H1 (cell line): ENCODE results near the gene CDH16. TPM values are rescaled to one million over a fixed set of nuclear protein-coding genes. Genes with fewer than 3 reads are reported as not detected.
"Not testable (repeated sequence)": the region's sequence is repeated elsewhere in the genome, so short reads cannot be mapped to it uniquely, and the experiment has no call there.

Source experiments
- CTCF ChIA-PET: fragments of 300-600 bp; sonication (Branson Sonifier 250); formaldehyde crosslinking; loops from one replicate; lab custom pipeline; 2021; ENCODE audit not compliant: partially characterized antibody; lab: Charles Lee
- POLR2A ChIA-PET: fragments of 300-600 bp; sonication (Branson Sonifier 250); formaldehyde crosslinking; loops from one replicate; lab custom pipeline; 2021; ENCODE audit warnings: inconsistent platforms; ENCODE audit not compliant: partially characterized antibody; lab: Charles Lee
- DNase-seq, 2 experiments: peaks; one replicate each; pipeline versions ENCODE4 v3.0.0 to v3.0.0-alpha.2; 2010 to 2022; ENCODE audit warnings: low spot score in 2 of 2, low read depth in 1 of 2, mixed read lengths in 1 of 2
- FAIRE-seq: peaks from 2 replicates; lab custom pipeline; 2011; peaks lifted over from hg19 to GRCh38; lab: Jason Lieb, UNC
- H2AFZ ChIP-seq: 2 replicates; pipeline ENCODE4 v1.8.1; 2012; ENCODE audit warnings: low read length, inconsistent platforms
- H2AK5ac ChIP-seq: 2 replicates; pipeline ENCODE4 v1.6.1; 2013; ENCODE audit warnings: low read depth, low read length
- H2BK120ac ChIP-seq: replicated peaks from 2 replicates; pipeline ENCODE3; 2013; ENCODE audit warnings: low read depth, low read length, inconsistent platforms
- H2BK12ac ChIP-seq: 2 replicates; pipeline ENCODE4 v1.6.1; 2013; ENCODE audit warnings: low read depth, low read length
- H2BK15ac ChIP-seq: 2 replicates; pipeline ENCODE4 v1.6.1; 2013; ENCODE audit warnings: low read length
- H2BK20ac ChIP-seq: 2 replicates; pipeline ENCODE4 v1.6.1; 2013; ENCODE audit warnings: low read length
- H2BK5ac ChIP-seq: 2 replicates; pipeline ENCODE4 v1.6.1; 2013; ENCODE audit warnings: low read depth, low read length
- H3K14ac ChIP-seq: 2 replicates; pipeline ENCODE4 v1.6.1; 2013; ENCODE audit warnings: inconsistent platforms; ENCODE audit not compliant: insufficient read length
- H3K18ac ChIP-seq: 2 replicates; pipeline ENCODE4 v1.6.1; 2013; ENCODE audit warnings: low read length; ENCODE audit errors: extremely low read depth
- H3K23ac ChIP-seq: 2 replicates; pipeline ENCODE4 v1.6.1; 2013; ENCODE audit warnings: inconsistent platforms; ENCODE audit not compliant: insufficient read length
- H3K23me2 ChIP-seq: 2 replicates; pipeline ENCODE4 v1.6.1; 2013; ENCODE audit warnings: low read depth, low read length
- H3K27ac ChIP-seq: 2 replicates; pipeline ENCODE4 v1.6.1; 2011; ENCODE audit warnings: low read depth, low read length, inconsistent platforms
- H3K27me3 ChIP-seq, 4 experiments: replicated peaks in 1 of 4; 1 replicate in 1 of 4; 2 replicates in 3 of 4; pipeline versions ENCODE4 v1.6.1 to v1.8.1; 2011 to 2013; ENCODE audit warnings: low read length in 3 of 4, mild to moderate bottlenecking in 3 of 4, inconsistent platforms in 2 of 4, mixed read lengths in 2 of 4, moderate library complexity in 1 of 4; ENCODE audit not compliant: control insufficient read depth in 3 of 4, insufficient read depth in 3 of 4; ENCODE audit errors: extremely low read depth in 1 of 4
- H3K36me3 ChIP-seq, 4 experiments: 2 replicates each; pipeline versions ENCODE4 v1.6.1 to v1.8.1; 2011 to 2013; ENCODE audit warnings: mild to moderate bottlenecking in 4 of 4, low read length in 3 of 4, moderate library complexity in 2 of 4, control low read depth in 1 of 4, inconsistent platforms in 1 of 4; ENCODE audit not compliant: insufficient read depth in 4 of 4, control insufficient read depth in 2 of 4
- H3K4ac ChIP-seq: replicated peaks from 2 replicates; pipeline ENCODE3; 2013; ENCODE audit warnings: low read length, low read depth, mixed read lengths, inconsistent platforms; ENCODE audit not compliant: insufficient read length
- H3K4me1 ChIP-seq, 4 experiments: replicated peaks in 1 of 4; 1 replicate in 1 of 4; 2 replicates in 3 of 4; pipeline versions ENCODE4 v1.6.1 to v1.8.1; 2011 to 2013; ENCODE audit warnings: low read length in 3 of 4, inconsistent platforms in 2 of 4, mixed read lengths in 1 of 4; ENCODE audit not compliant: insufficient read depth in 4 of 4, control insufficient read depth in 3 of 4
- H3K4me2 ChIP-seq, 2 experiments: 2 replicates each; pipeline versions ENCODE4 v1.6.1 to v1.8.1; 2011 to 2013; ENCODE audit warnings: low read depth in 2 of 2, low read length in 2 of 2, control low read depth in 1 of 2, inconsistent platforms in 1 of 2, mild to moderate bottlenecking in 1 of 2; ENCODE audit not compliant: insufficient read depth in 1 of 2
- H3K4me3 ChIP-seq, 4 experiments: fragments of 200-600, 300-600 bp in 1 of 4; sonication (generic), shearing (Covaris generic), sonication (Bioruptor Twin) in 1 of 4; 2 replicates each; pipeline versions ENCODE4 v1.5.1 to v1.8.1; 2011 to 2016; ENCODE audit warnings: low read length in 4 of 4, low read depth in 3 of 4, control low read depth in 2 of 4, inconsistent platforms in 2 of 4, mild to moderate bottlenecking in 2 of 4, mixed read lengths in 1 of 4, moderate library complexity in 1 of 4; ENCODE audit not compliant: insufficient read depth in 2 of 4; ENCODE audit errors: extremely low read depth in 1 of 4
- H3K56ac ChIP-seq: replicated peaks from 2 replicates; pipeline ENCODE3; 2013; ENCODE audit warnings: low read depth, mild to moderate bottlenecking, mixed read lengths, low read length, inconsistent platforms; ENCODE audit not compliant: insufficient read length
- H3K79me1 ChIP-seq: 2 replicates; pipeline ENCODE4 v1.6.1; 2013; ENCODE audit warnings: low read depth, low read length, control low read depth
- H3K79me2 ChIP-seq, 2 experiments: 2 replicates each; pipeline versions ENCODE4 v1.6.1 to v1.8.1; 2012 to 2013; ENCODE audit warnings: low read length in 2 of 2, mild to moderate bottlenecking in 2 of 2, inconsistent platforms in 1 of 2; ENCODE audit not compliant: insufficient read depth in 2 of 2, control insufficient read depth in 1 of 2
- H3K9ac ChIP-seq, 4 experiments: replicated peaks in 1 of 4; 1 replicate in 1 of 4; 2 replicates in 3 of 4; pipeline versions ENCODE4 v1.6.1 to v1.8.1; 2011 to 2013; ENCODE audit warnings: low read depth in 3 of 4, low read length in 3 of 4, control low read depth in 2 of 4, mild to moderate bottlenecking in 2 of 4, moderate library complexity in 2 of 4, inconsistent platforms in 1 of 4; ENCODE audit errors: extremely low read depth in 1 of 4
- H3K9me3 ChIP-seq, 2 experiments: 2 replicates each; pipeline versions ENCODE4 v1.6.1 to v1.8.1; 2012 to 2013; ENCODE audit warnings: mild to moderate bottlenecking in 2 of 2, moderate library complexity in 2 of 2, control low read depth in 1 of 2, inconsistent platforms in 1 of 2, low read depth in 1 of 2, low read length in 1 of 2, mixed read lengths in 1 of 2; ENCODE audit not compliant: insufficient read depth in 2 of 2
- H4K20me1 ChIP-seq, 2 experiments: replicated peaks in 1 of 2; 2 replicates each; pipeline versions ENCODE3 to v1.8.1; 2011 to 2013; ENCODE audit warnings: inconsistent platforms in 2 of 2, low read length in 2 of 2, mild to moderate bottlenecking in 1 of 2; ENCODE audit not compliant: insufficient read depth in 2 of 2, control insufficient read depth in 1 of 2
- H4K5ac ChIP-seq: 2 replicates; pipeline ENCODE4 v1.6.1; 2013; ENCODE audit warnings: low read length, low read depth, mixed read lengths, inconsistent platforms; ENCODE audit not compliant: insufficient read length
- H4K8ac ChIP-seq: 2 replicates; pipeline ENCODE4 v1.8.0; 2013; ENCODE audit warnings: mild to moderate bottlenecking, moderate library complexity, low read length, inconsistent platforms; ENCODE audit not compliant: insufficient read depth; ENCODE audit errors: extremely low read depth
- H4K91ac ChIP-seq: replicated peaks from 2 replicates; pipeline ENCODE3; 2013; ENCODE audit warnings: low read length, mixed read lengths, inconsistent platforms; ENCODE audit not compliant: insufficient read length
- WGBS, 2 experiments: shearing (Covaris generic) in 1 of 2; methylation state at CpG; one replicate each; pipeline versions ENCODE4 v1.1.6 to v1.1.7; 2013 to 2015; ENCODE audit warnings: low lambda C conversion rate in 2 of 2, mixed read lengths in 2 of 2, inconsistent platforms in 1 of 2, low coverage in 1 of 2, missing lambda C conversion rate in 1 of 2; ENCODE audit not compliant: insufficient replicate concordance in 2 of 2, insufficient coverage in 1 of 2, insufficient read length in 1 of 2; ENCODE audit errors: extremely low coverage in 1 of 2, missing lambda C conversion rate in 1 of 2; 5-methylcytosine and 5-hydroxymethylcytosine counted together
- polyA plus RNA-seq, 7 experiments: library from polyadenylated mRNA; depleted of rRNA in 3 of 7; stranded (reverse) in 5 of 7; unstranded in 2 of 7; fragments of >200 nt in 5 of 7; fragments of 200-250 nt in 2 of 7; gene quantifications; 1 replicate in 5 of 7; 2 replicates in 1 of 7; 4 replicates in 1 of 7; pipeline versions ENCODE4 v1.2.1 to v1.2.3, GENCODE V29; 2011 to 2013; ENCODE audit warnings: missing spikeins in 2 of 7, mixed read lengths in 2 of 7
- total RNA-seq: library from RNA; stranded (reverse); fragmentation: NEBNext Ultra II Directional; extraction: Animal tissue kit (Norgen Biotek cat#: 25700); gene quantifications from 2 replicates; pipeline ENCODE4 v1.2.1, GENCODE V29; 2021

The CDH16 gene
- total and polyA plus RNA-seq, 2 of the 8 experiments (the other 6 are each of a cell fraction or from before 2014, with no cell fraction given), result not detected

- not testable (repeated sequence) for H4K20me1 ChIP-seq, H3K4me1 ChIP-seq, H4K8ac ChIP-seq, DNase-seq, H3K23ac ChIP-seq, H4K5ac ChIP-seq, H3K27ac ChIP-seq, H3K36me3 ChIP-seq, H2AK5ac ChIP-seq, FAIRE-seq, H3K27me3 ChIP-seq, H2BK5ac ChIP-seq, H2BK20ac ChIP-seq, H2BK120ac ChIP-seq, H3K14ac ChIP-seq, H3K56ac ChIP-seq, H3K9me3 ChIP-seq, H2BK15ac ChIP-seq, H3K79me2 ChIP-seq, H3K79me1 ChIP-seq
- peak overlapping the region; percentile 89 to 99 for H3K4me2 ChIP-seq
- peak overlapping the region; percentile 60 for H4K91ac ChIP-seq
- H3K18ac ChIP-seq, result peak overlapping the region; percentile 95; the same call in 1 of the 2 replicates
- peaks cover 15% of the 10 kb centered on the region; the same call in 1 of the 2 replicates for H3K23me2 ChIP-seq
- ChIA-PET CTCF (interaction anchor here (2.9 to 5.5 kb wide), 3 partner anchors 25 to 37 kb away, joined by 10 to 44 read pairs (median 13); no protein-coding TSS in a partner anchor), POLR2A (interaction anchor here (0.5 to 1.8 kb wide), 2 partner anchors 55 to 178 kb away, joined by 3 to 5 read pairs; partner anchors contain the start of gene PDP2)
- peak overlapping the region; percentile 91 for H3K4ac ChIP-seq
- H3K9ac ChIP-seq, result peak overlapping the region; percentile 42 to 78 (median 60)
- 0 out of 2 replicates have a peak overlapping the region, but pooled peaks have one; percentile 84 for H2BK12ac ChIP-seq
- H3K4me3 ChIP-seq, result peak overlapping the region; percentile 79 to 92 (median 90)
- peak overlapping the region; percentile 77; the same call in 1 of the 2 replicates for H2AFZ ChIP-seq
- 8% methylated on average over 17 of the region's 24 CpGs; no CpG with 5 or more reads in 1 of the 2 experiments for WGBS, 2 experiments
Measured at GRCh38 chr16:66934839-66935313, 16.2 kb upstream of the CDH16 start.
